ENCODE data around the gene CDC42EP4.

The CDC42EP4 gene

GRCh38 chr17:73318836-73319235 lies 7.0 kb upstream of the CDC42EP4 start:
- Histone ChIP-seq H3K79me2 (ENCODE audit: low read length) (no peaks in the 10 kb centered on the region), H3K4me2 (ENCODE audit: low read length) (no peak overlapping the region), H3K4me3 (ENCODE audit: low read length) (no peak overlapping the region), H3K27me3 (ENCODE audit: low read depth, low read length) (peaks cover 23% of the 10 kb centered on the region), H4K20me1 (ENCODE audit: insufficient read depth, low read length) (no peaks in the 10 kb centered on the region), H2AFZ (ENCODE audit: low read depth, low read length) (no peak overlapping the region), H3K9me3 (ENCODE audit: insufficient read depth, low read length) (no peaks in the 10 kb centered on the region), H3K36me3 (replicated peaks; ENCODE audit: low read depth, low read length) (no peaks in the 10 kb centered on the region), H3K27ac (ENCODE audit: low read length) (no peak overlapping the region), H3K4me1 (ENCODE audit: low read length) (peaks cover 10% of the 10 kb centered on the region), H3K9ac (ENCODE audit: low read length) (no peak overlapping the region)
- no peak for TF ChIP-seq CTCF (IDR thresholded peaks at IDR 0.05; ENCODE audit: low read depth, low read length)
- no peak for TF ChIP-seq EZH2phosphoT487 (IDR thresholded peaks at IDR 0.05; ENCODE audit: low read depth)

- Histone ChIP-seq H2AFZ (ENCODE audit: low read depth, low read length) (no peak overlapping the region), H3K4me2 (ENCODE audit: low read length) (no peak overlapping the region), H3K27me3 (ENCODE audit: low read depth, low read length) (peaks cover 25% of the 10 kb centered on the region), H3K27ac (ENCODE audit: low read length) (no peak overlapping the region), H3K4me1 (ENCODE audit: low read length) (peaks cover 10% of the 10 kb centered on the region), H4K20me1 (ENCODE audit: insufficient read depth, low read length) (no peaks in the 10 kb centered on the region), H3K9ac (ENCODE audit: low read length) (no peak overlapping the region), H3K79me2 (ENCODE audit: low read length) (no peaks in the 10 kb centered on the region), H3K4me3 (ENCODE audit: low read length) (no peak overlapping the region), H3K36me3 (replicated peaks; ENCODE audit: low read depth, low read length) (no peaks in the 10 kb centered on the region), H3K9me3 (ENCODE audit: insufficient read depth, low read length) (no peaks in the 10 kb centered on the region)
- TF ChIP-seq EZH2phosphoT487 (IDR thresholded peaks at IDR 0.05; ENCODE audit: low read depth) (no peak), CTCF (IDR thresholded peaks at IDR 0.05; ENCODE audit: low read depth, low read length) (no peak)
Measured at GRCh38 chr17:73318427-73318813, 6.6 kb upstream of the CDC42EP4 start.

- Histone ChIP-seq H3K36me3 (replicated peaks; ENCODE audit: low read depth, low read length) (no peaks in the 10 kb centered on the region), H3K4me1 (ENCODE audit: low read length) (peaks cover 10% of the 10 kb centered on the region), H3K27ac (ENCODE audit: low read length) (no peak overlapping the region), H3K9ac (ENCODE audit: low read length) (no peak overlapping the region), H3K4me3 (ENCODE audit: low read length) (no peak overlapping the region), H3K4me2 (ENCODE audit: low read length) (no peak overlapping the region), H3K79me2 (ENCODE audit: low read length) (no peaks in the 10 kb centered on the region), H4K20me1 (ENCODE audit: insufficient read depth, low read length) (no peaks in the 10 kb centered on the region), H3K9me3 (ENCODE audit: insufficient read depth, low read length) (no peaks in the 10 kb centered on the region), H2AFZ (ENCODE audit: low read depth, low read length) (no peak overlapping the region), H3K27me3 (ENCODE audit: low read depth, low read length) (peaks cover 27% of the 10 kb centered on the region)
- no peak for TF ChIP-seq EZH2phosphoT487 (IDR thresholded peaks at IDR 0.05; ENCODE audit: low read depth)
- TF ChIP-seq CTCF (IDR thresholded peaks at IDR 0.05; ENCODE audit: low read depth, low read length) = no peak
Measured at GRCh38 chr17:73317513-73318426, 6.0 kb upstream of the CDC42EP4 start.

GRCh38 chr17:73316919-73317505 lies 5.2 kb upstream of the CDC42EP4 start:
- Histone ChIP-seq H3K4me3 (ENCODE audit: low read length) (no peak overlapping the region), H3K27me3 (ENCODE audit: low read depth, low read length) (peaks cover 31% of the 10 kb centered on the region), H4K20me1 (ENCODE audit: insufficient read depth, low read length) (no peaks in the 10 kb centered on the region), H3K9ac (ENCODE audit: low read length) (no peak overlapping the region), H3K79me2 (ENCODE audit: low read length) (no peaks in the 10 kb centered on the region), H3K4me2 (ENCODE audit: low read length) (no peak overlapping the region; the same call in 1 of the 2 replicates), H3K9me3 (ENCODE audit: insufficient read depth, low read length) (no peaks in the 10 kb centered on the region), H3K36me3 (replicated peaks; ENCODE audit: low read depth, low read length) (no peaks in the 10 kb centered on the region), H3K4me1 (ENCODE audit: low read length) (peaks cover 10% of the 10 kb centered on the region), H3K27ac (ENCODE audit: low read length) (no peak overlapping the region), H2AFZ (ENCODE audit: low read depth, low read length) (no peak overlapping the region)
- TF ChIP-seq CTCF (IDR thresholded peaks at IDR 0.05; ENCODE audit: low read depth, low read length) (no peak), EZH2phosphoT487 (IDR thresholded peaks at IDR 0.05; ENCODE audit: low read depth) (no peak)
